ENCODE data around the gene CHN1. TPM values are rescaled to one million over a fixed set of nuclear protein-coding genes. Genes with fewer than 3 reads are reported as not detected.
A peak's percentile ranks its signal among the peaks of the same experiment; 100 is the strongest.

Gene CHN1
- total RNA-seq, 1 donor from 2014 or later = 26.3 TPM

- no peak overlapping the region for H3K4me3 Mint-ChIP-seq (ENCODE audit: unreplicated experiment)
- TF ChIP-seq CTCF (IDR thresholded peaks at IDR 0.05; ENCODE audit: unreplicated experiment) = no peak
- H3K9me3 Mint-ChIP-seq (ENCODE audit: unreplicated experiment) = no peaks in the 10 kb centered on the region
- H3K27me3 Mint-ChIP-seq (ENCODE audit: unreplicated experiment) = peaks cover 9% of the 10 kb centered on the region
- DNase-seq (ENCODE audit: low spot score) = no peak
- H3K4me1 Mint-ChIP-seq (ENCODE audit: unreplicated experiment) = peaks cover 15% of the 10 kb centered on the region
- no peaks in the 10 kb centered on the region for H3K36me3 Mint-ChIP-seq (ENCODE audit: low read depth, unreplicated experiment)
- no peak overlapping the region for H3K27ac Mint-ChIP-seq (ENCODE audit: unreplicated experiment)
Measured at GRCh38 chr2:174994381-174994780, 10.8 kb downstream of the CHN1 start.

- Mint-ChIP-seq H3K4me3 (ENCODE audit: unreplicated experiment) (no peak overlapping the region), H3K4me1 (ENCODE audit: unreplicated experiment) (peaks cover 11% of the 10 kb centered on the region), H3K27me3 (ENCODE audit: unreplicated experiment) (peaks cover 9% of the 10 kb centered on the region), H3K36me3 (ENCODE audit: low read depth, unreplicated experiment) (no peaks in the 10 kb centered on the region), H3K9me3 (ENCODE audit: unreplicated experiment) (no peaks in the 10 kb centered on the region), H3K27ac (ENCODE audit: unreplicated experiment) (no peak overlapping the region)
- DNase-seq (ENCODE audit: low spot score) = no peak
- no peak for TF ChIP-seq CTCF (IDR thresholded peaks at IDR 0.05; ENCODE audit: unreplicated experiment)
Measured at GRCh38 chr2:174992886-174993285, 12.3 kb downstream of the CHN1 start.

GRCh38 chr2:174985614-174986013 is 19.6 kb downstream of the CHN1 start:
- no peak for DNase-seq (ENCODE audit: low spot score)
- H3K4me3 Mint-ChIP-seq (ENCODE audit: unreplicated experiment) = no peak overlapping the region
- peaks cover 6% of the 10 kb centered on the region for H3K4me1 Mint-ChIP-seq (ENCODE audit: unreplicated experiment)
- TF ChIP-seq CTCF (IDR thresholded peaks at IDR 0.05; ENCODE audit: unreplicated experiment) = peak; percentile 58
- no peaks in the 10 kb centered on the region for H3K9me3 Mint-ChIP-seq (ENCODE audit: unreplicated experiment)
- H3K36me3 Mint-ChIP-seq (ENCODE audit: low read depth, unreplicated experiment) = no peaks in the 10 kb centered on the region
- H3K27me3 Mint-ChIP-seq (ENCODE audit: unreplicated experiment) = peaks cover 4% of the 10 kb centered on the region
- no peak overlapping the region for H3K27ac Mint-ChIP-seq (ENCODE audit: unreplicated experiment)

GRCh38 chr2:174984561-174984960 is 20.6 kb downstream of the CHN1 start:
- no peaks in the 10 kb centered on the region for H3K4me1 Mint-ChIP-seq (ENCODE audit: unreplicated experiment)
- H3K4me3 Mint-ChIP-seq (ENCODE audit: unreplicated experiment) = no peak overlapping the region
- H3K9me3 Mint-ChIP-seq (ENCODE audit: unreplicated experiment) = no peaks in the 10 kb centered on the region
- no peak for DNase-seq (ENCODE audit: low spot score)
- H3K36me3 Mint-ChIP-seq (ENCODE audit: low read depth, unreplicated experiment) = no peaks in the 10 kb centered on the region
- no peak overlapping the region for H3K27ac Mint-ChIP-seq (ENCODE audit: unreplicated experiment)
- no peaks in the 10 kb centered on the region for H3K27me3 Mint-ChIP-seq (ENCODE audit: unreplicated experiment)
- no peak for TF ChIP-seq CTCF (IDR thresholded peaks at IDR 0.05; ENCODE audit: unreplicated experiment)

- Mint-ChIP-seq H3K9me3 (ENCODE audit: unreplicated experiment) (no peaks in the 10 kb centered on the region), H3K27ac (ENCODE audit: unreplicated experiment) (no peak overlapping the region), H3K27me3 (ENCODE audit: unreplicated experiment) (no peaks in the 10 kb centered on the region), H3K36me3 (ENCODE audit: low read depth, unreplicated experiment) (no peaks in the 10 kb centered on the region), H3K4me1 (ENCODE audit: unreplicated experiment) (no peaks in the 10 kb centered on the region), H3K4me3 (ENCODE audit: unreplicated experiment) (no peak overlapping the region)
- TF ChIP-seq CTCF (IDR thresholded peaks at IDR 0.05; ENCODE audit: unreplicated experiment) = no peak
- DNase-seq (ENCODE audit: low spot score) = no peak
Measured at GRCh38 chr2:174981331-174981730, 23.9 kb downstream of the CHN1 start.
